Duodenal mucosa (tissue), 2 donors: ENCODE measurements around the gene PBXIP1.

Experiments used
- H3K27ac ChIP-seq: one replicate; pipeline ENCODE4 v1.7.0; 2013; ENCODE audit warnings: low read depth, low read length
- H3K27me3 ChIP-seq, 2 donors: one replicate each; pipeline ENCODE4 v1.7.0; 2013; ENCODE audit warnings: low read length in 2 of 2, control low read depth in 1 of 2; ENCODE audit not compliant: insufficient read depth in 2 of 2, control insufficient read depth in 1 of 2
- H3K36me3 ChIP-seq, 2 donors: one replicate each; pipeline ENCODE4 v1.7.0; 2013; ENCODE audit warnings: low read length in 2 of 2, control low read depth in 1 of 2; ENCODE audit not compliant: insufficient read depth in 2 of 2, control insufficient read depth in 1 of 2
- H3K4me1 ChIP-seq, 2 donors: one replicate each; pipeline ENCODE4 v1.7.0; 2013; ENCODE audit warnings: low read length in 2 of 2, control low read depth in 1 of 2; ENCODE audit not compliant: insufficient read depth in 2 of 2, control insufficient read depth in 1 of 2
- H3K4me3 ChIP-seq, 2 donors: one replicate each; pipeline ENCODE4 v1.7.0; 2013; ENCODE audit warnings: low read length in 2 of 2, low read depth in 1 of 2
- H3K9ac ChIP-seq, 2 donors: one replicate each; pipeline ENCODE4 v1.7.0; 2013; ENCODE audit warnings: low read length in 2 of 2, low read depth in 1 of 2
- H3K9me3 ChIP-seq, 2 donors: one replicate each; pipeline ENCODE4 v1.7.0; 2013; ENCODE audit warnings: low read length in 2 of 2, control low read depth in 1 of 2; ENCODE audit not compliant: control insufficient read depth in 1 of 2

Gene PBXIP1, protein sequence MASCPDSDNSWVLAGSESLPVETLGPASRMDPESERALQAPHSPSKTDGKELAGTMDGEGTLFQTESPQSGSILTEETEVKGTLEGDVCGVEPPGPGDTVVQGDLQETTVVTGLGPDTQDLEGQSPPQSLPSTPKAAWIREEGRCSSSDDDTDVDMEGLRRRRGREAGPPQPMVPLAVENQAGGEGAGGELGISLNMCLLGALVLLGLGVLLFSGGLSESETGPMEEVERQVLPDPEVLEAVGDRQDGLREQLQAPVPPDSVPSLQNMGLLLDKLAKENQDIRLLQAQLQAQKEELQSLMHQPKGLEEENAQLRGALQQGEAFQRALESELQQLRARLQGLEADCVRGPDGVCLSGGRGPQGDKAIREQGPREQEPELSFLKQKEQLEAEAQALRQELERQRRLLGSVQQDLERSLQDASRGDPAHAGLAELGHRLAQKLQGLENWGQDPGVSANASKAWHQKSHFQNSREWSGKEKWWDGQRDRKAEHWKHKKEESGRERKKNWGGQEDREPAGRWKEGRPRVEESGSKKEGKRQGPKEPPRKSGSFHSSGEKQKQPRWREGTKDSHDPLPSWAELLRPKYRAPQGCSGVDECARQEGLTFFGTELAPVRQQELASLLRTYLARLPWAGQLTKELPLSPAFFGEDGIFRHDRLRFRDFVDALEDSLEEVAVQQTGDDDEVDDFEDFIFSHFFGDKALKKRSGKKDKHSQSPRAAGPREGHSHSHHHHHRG

GRCh38 chr1:154955718-154956543 is at the start of gene PBXIP1:
TSS of gene PBXIP1 (minus strand) at chr1:154956099. CDS start at chr1:154953721, 2,378 bp downstream.
- Histone ChIP-seq H3K27ac (peak within 1 kb of the TSS; percentile 68), H3K36me3 (peaks cover 10 to 17% of the 10 kb centered on the region in 2 donors), H3K9ac (peak within 1 kb of the TSS; percentile 61 to 79), H3K4me3 (peak within 1 kb of the TSS; percentile 72 to 82), H3K9me3 (no peaks in the 10 kb centered on the region), H3K27me3 (no peaks in the 10 kb centered on the region), H3K4me1 (peaks cover 49 to 59% of the 10 kb centered on the region in 2 donors)

- Histone ChIP-seq H3K27me3 (no peaks in the 10 kb centered on the region), H3K4me3 (peak overlapping the region; percentile 96 to 97), H3K36me3 (no peaks in the 10 kb centered on the region), H3K9ac (peak overlapping the region; percentile 98 to 99), H3K9me3 (no peaks in the 10 kb centered on the region), H3K4me1 (peaks cover 42 to 58% of the 10 kb centered on the region in 2 donors), H3K27ac (peak overlapping the region; percentile 98)
Observed at GRCh38 chr1:155005076-155006011, 49.4 kb upstream of the PBXIP1 start.

DNA sequence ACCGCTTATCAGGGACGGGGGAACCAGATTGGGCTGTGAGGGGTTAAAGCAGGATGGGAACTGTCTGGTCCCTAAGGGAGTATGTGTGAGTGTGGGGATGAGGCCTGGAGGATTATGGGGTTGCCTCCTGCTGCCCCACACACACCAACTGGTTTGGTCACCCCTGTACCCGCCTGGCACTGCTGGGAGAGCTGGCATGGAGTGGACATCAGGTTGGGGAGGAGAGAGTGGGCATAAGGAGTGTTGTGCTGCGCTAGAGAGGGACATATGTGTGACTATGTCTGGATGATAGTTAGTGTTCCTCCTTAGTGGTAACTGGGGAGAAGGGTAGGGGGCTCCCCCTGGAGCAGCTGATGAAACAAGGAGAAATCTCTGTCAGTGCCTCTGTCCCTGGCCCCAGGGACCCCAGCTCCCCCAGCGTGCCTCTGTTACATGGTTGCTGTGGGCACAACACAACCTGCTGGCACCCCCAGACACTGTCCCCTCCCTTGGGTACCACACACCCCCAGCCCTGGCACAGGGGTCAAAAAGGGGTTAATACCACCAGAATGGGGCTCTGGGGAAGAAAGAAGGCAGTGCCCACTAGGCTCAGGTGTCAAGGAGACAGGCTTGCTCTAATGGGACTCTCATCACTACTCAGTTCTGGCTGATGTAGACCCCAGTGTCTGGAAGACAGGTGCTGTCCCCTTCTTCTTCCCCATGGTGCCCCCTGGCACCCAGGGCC is 48.6 kb upstream of the PBXIP1 start:
- Histone ChIP-seq H3K4me1 (peaks cover 42 to 57% of the 10 kb centered on the region in 2 donors), H3K9me3 (no peaks in the 10 kb centered on the region), H3K27ac (peak overlapping the region; percentile 98), H3K9ac (peak overlapping the region; percentile 98 to 99), H3K4me3 (peak overlapping the region; percentile 96 to 97), H3K27me3 (no peaks in the 10 kb centered on the region), H3K36me3 (no peaks in the 10 kb centered on the region)

DNA sequence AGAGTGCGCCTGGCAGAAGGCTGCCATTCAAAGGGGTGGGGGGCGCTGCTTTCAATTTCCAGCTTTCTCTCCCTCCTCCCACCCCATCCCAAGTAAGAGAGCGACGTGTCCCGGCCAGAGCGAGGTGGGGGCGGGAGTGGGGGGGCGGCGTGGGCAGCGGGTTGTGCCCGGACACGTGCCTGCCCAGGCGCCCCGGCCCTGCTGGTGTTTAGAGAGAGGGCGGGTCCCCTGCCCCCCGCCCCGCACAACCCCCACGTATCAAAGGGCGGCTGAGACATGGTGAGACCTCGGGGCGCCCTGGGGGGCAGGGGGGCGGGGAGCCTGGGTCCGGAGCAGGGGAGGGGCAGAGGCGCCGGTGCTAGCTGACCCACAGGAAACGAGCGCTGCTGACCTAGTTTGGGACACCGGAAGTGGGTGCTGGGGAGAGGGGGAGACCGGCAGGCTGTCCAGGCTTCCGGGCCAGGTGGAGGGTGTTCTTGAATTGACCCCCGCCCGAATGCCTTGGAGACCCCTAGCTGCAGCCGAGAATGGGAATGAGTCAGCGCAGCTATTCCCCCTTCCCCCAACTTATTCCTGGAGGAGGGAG is 48.0 kb upstream of the PBXIP1 start:
- no peaks in the 10 kb centered on the region for H3K9me3 ChIP-seq
- peak overlapping the region; percentile 96 to 97 for H3K4me3 ChIP-seq
- H3K9ac ChIP-seq: peak overlapping the region; percentile 98 to 99
- H3K4me1 ChIP-seq: peaks cover 45 to 55% of the 10 kb centered on the region in 2 donors
- H3K27ac ChIP-seq: peak overlapping the region; percentile 98
- no peaks in the 10 kb centered on the region for H3K36me3 ChIP-seq
- H3K27me3 ChIP-seq: no peaks in the 10 kb centered on the region

DNA sequence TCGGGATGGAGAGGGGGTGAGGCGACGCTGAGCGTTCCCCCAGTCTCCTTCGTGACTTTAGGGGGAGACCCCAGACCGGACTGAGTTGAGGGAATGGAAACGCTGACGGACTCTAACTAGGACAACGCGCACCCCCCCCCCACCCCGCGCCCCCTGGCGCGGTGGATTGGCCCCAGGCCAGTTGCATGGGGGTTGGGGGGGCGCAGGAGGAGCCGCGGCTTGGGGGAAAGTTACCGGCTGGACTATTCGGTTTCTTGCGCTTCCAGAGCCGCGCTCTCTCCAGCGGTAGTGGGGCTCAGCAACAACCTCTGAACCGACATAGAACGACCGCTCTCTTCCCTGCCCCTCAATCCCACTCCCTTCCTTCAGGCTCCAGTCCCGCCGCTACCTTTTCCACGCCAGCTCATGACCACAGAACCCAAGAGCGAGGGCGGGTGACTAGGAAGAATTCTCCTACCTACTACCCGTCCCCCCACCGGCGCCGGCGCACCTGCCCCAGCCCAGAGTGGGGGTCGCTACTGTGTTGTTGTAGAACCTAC is 47.4 kb upstream of the PBXIP1 start:
- Histone ChIP-seq H3K4me1 (peaks cover 47 to 57% of the 10 kb centered on the region in 2 donors), H3K9ac (peak overlapping the region; percentile 98 to 99), H3K27ac (peak overlapping the region; percentile 98), H3K4me3 (peak overlapping the region; percentile 96 to 97), H3K27me3 (no peaks in the 10 kb centered on the region), H3K36me3 (no peaks in the 10 kb centered on the region), H3K9me3 (no peaks in the 10 kb centered on the region)

GRCh38 chr1:155002464-155003226 is 46.7 kb upstream of the PBXIP1 start, which contains the start of gene ZBTB7B:
TSS of gene ZBTB7B (plus strand) at chr1:155002802. CDS start at chr1:155014661, 11,859 bp downstream.
- no peaks in the 10 kb centered on the region for H3K9me3 ChIP-seq
- H3K9ac ChIP-seq: peak within 1 kb of the TSS; percentile 98 to 99
- peak within 1 kb of the TSS; percentile 96 to 97 for H3K4me3 ChIP-seq
- peak within 1 kb of the TSS; percentile 98 for H3K27ac ChIP-seq
- peaks cover 45 to 52% of the 10 kb centered on the region in 2 donors for H3K4me1 ChIP-seq
- H3K36me3 ChIP-seq: no peaks in the 10 kb centered on the region
- H3K27me3 ChIP-seq: no peaks in the 10 kb centered on the region

GRCh38 chr1:155001675-155002463 is 46.0 kb upstream of the PBXIP1 start:
- Histone ChIP-seq H3K27ac (peak overlapping the region; percentile 94), H3K9ac (peak overlapping the region; percentile 88 to 94), H3K4me3 (peak overlapping the region; percentile 89 to 96), H3K4me1 (peaks cover 43 to 50% of the 10 kb centered on the region in 2 donors), H3K27me3 (no peaks in the 10 kb centered on the region), H3K36me3 (no peaks in the 10 kb centered on the region), H3K9me3 (no peaks in the 10 kb centered on the region)
